HG02798 (cell line): ENCODE measurements around the gene CECR2.

Experiments used
- ATAC-seq: cut with Tn5 transposase; IDR thresholded peaks from one replicate; pipeline ENCODE4 v1.9.1; 2021; ENCODE audit warnings: mild to moderate bottlenecking; ENCODE audit not compliant: unreplicated experiment, poor library complexity

CECR2 gene

DNA sequence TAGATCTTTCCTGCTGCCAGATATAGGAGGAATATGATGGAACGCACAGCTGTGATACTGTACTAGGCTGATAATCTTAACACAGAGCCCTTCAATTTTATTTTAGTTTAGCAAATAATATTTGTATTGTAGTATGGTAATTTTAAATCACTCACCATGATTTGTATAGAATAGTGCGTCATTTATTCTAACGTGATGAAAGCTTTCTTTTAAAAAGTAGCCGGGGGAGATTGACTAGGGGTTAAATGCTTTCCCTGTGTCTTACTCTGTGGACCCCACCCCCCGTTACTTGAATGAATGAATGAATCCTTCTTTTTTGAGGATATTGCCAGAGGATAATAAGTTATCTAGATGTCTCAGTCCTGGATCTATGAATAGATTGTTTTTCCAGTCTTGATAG is 72.1 kb downstream of the CECR2 start:
- ATAC-seq: no peak

DNA sequence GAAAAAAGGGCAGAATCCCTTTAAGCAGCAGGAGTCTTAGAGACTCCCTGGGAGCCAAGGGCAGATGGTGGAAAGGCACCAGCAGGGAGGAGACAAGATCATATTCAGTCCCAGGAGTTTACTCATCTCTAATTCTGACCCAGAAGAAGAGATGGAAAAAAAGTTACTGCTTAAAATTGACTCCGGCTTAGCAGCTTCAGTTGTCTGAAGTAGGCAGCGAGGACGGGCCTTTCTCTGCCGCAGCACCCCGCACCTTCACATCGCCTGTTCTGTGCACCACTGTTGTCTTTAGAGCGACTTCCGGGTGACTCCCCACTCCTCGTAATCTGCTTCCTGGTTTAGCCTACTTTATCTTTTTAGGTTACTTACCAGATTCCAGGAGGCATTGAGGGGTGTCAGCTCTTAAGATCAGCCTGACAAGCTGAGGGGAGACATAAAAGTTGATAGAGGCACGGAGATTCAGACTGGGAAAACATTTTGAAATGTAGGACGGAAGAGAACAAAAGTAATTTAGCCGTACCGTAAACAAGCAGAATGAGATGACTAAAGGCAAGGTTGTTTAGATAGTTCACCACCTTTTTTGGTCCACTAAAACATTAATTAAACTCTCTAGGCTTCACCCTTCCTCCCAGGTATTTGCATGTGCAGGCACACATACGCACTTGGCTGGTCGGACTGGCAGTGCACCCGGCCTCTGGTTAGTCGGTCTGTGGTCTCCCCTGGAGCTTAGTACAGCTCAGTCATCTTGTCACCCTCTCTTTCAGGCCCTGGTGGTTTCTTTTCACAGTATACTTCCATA is 74.3 kb downstream of the CECR2 start:
- no peak for ATAC-seq

DNA sequence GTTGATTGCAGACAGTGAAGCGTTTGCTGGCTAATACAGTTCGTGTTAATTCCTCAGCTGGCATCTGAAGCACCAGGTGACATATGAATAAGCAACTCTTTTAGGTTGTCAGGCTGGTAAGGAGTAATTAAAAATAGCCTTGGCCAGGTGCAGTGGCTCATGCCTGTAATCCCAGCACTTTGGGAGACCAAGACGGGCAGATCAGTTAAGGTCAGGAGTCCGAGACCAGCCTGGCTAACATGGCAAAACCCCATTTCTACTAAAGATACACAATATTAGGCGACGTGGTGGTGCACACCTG is 74.9 kb downstream of the CECR2 start:
- ATAC-seq: no peak

DNA sequence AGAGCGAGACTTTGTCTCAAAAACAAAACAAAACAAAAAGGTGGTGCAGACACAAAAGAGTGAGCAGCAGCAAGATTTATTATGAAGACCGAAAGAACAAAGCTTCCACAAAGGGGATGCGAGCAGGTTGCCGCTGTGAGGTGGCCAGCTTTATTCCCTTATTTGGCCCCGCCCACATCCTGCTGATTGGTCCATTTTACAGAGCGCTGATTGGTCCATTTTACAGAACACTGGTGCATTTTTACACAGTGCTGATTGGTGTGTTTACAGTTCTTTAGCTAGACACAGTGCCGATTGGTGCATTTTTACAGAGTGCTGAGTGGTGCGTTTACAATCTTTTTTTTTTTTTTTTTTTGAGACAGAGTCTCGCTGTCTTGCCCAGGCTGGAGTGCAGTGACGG is 77.4 kb downstream of the CECR2 start:
- ATAC-seq: no peak

DNA sequence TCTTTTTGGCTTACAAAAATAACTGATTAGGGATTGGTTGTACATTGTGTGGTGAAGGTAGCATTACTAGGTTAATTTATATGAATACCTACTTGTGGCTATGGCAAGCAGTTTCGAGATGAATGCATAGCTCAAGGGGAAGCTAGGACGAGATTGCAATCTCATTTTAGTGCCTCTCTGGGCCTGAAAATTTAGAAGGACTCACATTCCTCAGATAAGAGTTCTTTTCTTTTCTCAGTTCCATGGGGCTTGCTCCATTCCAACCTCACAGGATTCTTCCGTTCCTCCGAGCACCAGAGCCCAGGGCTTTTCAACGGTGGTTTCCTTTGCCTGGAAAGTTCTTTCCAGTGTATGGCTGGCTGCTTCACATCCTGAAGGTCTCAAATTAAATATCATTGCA is 82.1 kb downstream of the CECR2 start:
- ATAC-seq: no peak

DNA sequence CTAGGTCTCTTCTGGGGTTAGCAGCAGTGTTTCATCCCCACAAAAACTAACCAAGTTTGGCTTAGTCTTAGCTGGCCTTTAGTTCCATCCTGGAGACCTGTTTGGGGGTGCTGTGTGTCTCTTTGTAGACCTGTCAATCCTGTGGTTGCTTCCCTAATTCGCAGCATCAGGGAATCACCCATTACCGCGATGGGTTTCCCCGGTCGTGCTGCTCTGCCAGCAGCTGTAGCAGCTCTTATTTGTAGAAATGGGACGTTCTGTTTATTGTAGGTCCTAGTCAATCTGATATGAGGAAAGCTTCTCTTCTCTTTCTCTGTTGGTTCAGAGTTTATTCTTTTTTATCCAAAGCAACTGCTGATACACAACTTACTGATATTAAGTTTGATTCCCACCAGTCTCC is 91.6 kb downstream of the CECR2 start:
- ATAC-seq: no peak

DNA sequence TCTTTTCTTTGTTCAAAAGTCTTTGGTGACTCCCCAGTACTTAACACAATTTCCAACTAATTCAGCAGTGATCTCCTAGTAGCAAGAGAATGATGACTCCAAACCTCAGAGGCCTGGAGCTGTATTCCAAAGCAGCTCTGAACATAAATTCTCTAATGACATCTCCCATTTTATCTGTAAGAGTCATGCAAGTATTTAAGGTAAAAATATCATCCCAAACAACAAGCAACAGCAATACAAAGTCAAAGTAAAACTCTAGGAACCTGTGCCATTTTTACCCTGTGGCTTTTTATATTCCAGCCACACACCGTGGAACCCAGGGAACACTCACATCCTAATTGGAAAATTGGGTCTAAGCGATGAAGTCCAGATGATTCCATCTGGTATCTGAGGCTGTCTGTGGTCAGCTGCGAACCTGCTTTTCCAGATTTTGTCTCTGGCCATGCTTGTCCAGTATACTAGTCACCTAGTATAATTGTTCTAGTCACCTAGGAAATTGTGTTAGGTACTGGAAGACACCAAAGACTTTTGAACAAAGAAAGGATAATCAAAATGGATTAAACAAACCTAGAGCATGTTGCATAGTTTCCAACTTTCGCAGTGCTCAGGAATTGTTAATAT is 101.7 kb downstream of the CECR2 start:
- ATAC-seq: no peak

DNA sequence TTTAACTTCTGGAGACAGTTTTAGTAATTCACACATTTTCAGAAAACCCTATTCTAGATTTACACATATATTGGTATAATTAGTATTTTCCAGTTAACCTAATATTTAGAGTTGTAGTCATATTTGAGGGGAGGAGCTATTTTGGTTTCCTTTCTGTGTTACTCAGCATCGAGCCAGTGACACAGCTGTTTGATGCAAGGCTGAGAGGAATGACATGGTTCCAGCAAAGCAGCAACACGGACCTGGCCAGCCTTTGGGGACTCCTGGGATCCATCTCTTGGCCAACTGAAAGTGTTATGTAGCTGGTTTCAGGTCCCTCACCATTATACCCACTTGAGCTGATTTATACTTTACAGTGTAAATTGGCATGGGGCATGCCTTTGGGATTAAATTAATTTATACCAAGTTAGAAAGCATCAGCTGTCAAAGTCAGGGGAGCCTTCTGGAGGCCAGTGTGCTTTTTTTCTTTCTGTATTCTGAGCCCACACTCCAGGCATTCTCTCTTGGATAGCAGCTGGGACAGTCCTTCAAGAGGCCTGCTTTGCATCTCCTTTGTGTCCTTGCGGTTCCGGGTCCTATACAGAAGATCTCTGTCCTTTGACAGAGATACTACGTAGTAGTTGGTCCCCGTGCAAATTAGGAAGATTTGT is 102.8 kb downstream of the CECR2 start:
- ATAC-seq: no peak

DNA sequence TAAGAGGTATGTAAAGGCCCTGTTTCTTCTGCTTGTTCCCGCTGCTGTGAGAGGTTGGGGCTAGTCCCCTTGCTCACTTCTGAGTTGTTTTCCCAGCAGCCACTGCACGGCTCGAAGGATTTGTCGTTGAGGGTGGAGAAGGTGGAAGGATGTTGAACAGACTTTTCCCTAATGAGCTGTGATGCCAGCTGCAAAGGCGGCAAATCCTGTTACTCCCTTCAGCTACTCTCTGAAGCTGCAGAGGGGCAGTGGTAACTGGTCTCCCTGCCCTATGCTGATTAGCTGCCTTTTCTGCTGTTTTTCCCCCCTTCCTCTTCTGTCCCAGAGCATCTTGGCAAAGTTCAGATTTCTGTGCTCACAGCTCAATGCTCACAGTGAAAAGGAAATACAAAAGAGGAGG is 103.7 kb downstream of the CECR2 start:
- ATAC-seq: no peak

DNA sequence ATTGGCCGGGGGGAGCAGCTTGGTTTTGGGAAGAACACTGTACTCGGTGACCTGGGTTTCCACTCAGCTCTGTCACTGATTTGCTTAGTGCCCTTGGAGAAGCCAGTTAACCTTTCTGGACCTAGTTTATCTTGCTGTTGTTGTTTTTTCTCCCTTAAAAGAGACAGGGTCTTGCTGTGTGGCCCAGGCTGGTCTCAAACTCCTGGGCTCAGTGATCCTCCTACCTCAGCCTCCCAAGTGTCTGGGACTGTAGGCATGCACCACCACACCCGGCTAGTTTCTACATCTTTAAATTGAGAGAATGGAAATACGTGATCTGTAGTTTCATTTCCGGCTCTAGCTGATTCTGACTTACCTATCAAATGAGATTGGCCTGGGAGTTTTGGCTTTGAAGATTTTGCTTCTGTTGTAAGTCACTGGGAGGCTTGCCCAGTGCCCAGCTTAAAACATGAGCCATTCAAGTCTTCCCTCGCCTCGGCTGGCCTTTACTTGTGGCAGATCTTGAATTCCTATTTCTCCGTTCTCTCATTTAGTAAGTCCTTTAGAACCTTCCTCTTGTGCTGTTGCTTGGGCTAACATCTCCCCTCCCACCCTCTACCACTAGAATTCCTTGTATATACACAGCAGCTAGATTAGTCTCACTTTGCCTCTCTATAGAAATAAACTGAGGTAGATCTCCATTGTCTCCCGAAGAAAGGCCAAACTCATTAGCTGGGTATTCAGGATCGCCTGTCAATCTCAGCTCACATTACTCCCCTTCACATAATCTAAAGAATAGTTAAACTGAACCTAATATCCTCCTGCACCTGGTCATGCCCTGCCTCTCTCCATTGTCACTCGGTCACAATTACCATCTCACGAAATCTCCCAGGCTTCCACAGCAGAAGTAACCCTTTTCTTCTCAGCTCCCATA is 106.3 kb downstream of the CECR2 start:
- ATAC-seq: no peak

DNA sequence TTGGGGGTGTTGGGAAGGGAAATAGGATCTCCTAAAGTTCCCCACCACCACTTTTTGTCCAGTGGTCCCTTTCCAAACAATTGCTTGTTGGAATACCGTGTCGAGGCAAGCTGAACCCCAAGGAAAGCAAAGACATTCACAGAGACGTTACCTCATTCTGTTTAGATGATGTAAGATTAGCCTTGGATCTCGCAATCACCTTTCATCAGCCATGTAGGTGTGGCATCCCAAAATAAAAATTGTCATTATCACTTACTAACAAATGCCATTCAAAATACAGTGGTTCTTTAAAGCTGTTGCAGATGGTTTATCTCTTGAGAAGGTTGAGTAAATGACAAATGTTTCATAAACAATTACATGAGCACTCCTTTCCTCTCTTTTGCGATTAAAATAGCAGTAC is 107.6 kb downstream of the CECR2 start:
- ATAC-seq: no peak

DNA sequence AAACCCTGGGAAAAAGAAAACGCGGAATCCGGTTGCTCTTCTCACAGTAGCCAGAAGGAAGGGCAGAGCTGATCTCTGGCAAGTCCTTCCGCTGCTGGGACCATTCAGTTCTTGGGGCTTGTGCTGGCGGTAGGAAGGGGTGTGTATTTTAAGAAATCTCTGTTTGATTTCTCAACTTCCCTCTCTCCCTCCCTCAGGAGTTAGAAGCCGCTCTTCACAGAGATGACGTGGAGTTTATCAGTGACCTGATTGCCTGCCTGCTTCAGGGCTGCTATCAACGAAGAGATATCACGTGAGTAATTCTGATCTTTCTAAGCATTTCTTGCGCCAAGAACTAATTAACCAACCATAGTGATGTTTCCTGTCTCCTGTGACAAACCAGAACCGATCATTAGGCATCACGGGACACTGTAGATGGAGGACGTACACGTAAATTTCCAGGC is 108.2 kb downstream of the CECR2 start:
- no peak for ATAC-seq

DNA sequence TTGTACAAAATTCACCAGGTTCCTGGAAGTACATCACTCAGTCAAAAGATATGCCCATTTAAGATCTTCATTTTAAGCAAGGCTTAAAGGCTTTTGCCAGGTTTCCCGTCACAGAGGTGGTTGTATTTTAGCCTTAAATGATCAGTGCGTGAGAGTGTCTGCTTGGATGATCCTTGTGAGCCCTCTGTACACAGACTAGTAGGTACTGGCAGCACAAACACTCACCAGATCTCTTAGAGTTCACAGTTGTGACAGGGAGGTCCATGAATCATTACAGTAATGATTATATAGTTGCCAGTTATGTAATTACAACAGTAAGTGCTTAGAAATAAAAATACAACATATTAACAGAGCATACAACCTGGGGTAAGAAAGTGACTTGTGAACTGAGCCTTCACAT is 109.9 kb downstream of the CECR2 start:
- ATAC-seq: no peak

DNA sequence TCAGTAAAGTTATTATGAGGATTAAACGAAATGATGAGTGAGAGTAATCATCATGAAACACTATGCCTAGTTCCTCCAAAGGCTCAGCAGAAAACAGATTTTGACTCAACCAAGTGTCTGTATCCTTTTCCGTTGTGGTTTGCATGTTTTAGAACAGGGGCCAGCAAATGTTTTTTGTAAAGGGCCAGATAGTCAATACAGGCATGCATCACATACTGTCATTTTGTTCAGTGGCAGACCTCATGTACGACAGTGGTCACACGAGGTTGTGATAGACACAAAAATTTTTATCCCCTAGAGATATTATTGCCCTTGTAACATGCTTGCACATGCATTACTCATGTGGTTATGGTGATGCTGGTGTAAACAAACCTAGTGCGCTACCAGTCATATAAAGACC is 112.2 kb downstream of the CECR2 start:
- ATAC-seq: no peak

DNA sequence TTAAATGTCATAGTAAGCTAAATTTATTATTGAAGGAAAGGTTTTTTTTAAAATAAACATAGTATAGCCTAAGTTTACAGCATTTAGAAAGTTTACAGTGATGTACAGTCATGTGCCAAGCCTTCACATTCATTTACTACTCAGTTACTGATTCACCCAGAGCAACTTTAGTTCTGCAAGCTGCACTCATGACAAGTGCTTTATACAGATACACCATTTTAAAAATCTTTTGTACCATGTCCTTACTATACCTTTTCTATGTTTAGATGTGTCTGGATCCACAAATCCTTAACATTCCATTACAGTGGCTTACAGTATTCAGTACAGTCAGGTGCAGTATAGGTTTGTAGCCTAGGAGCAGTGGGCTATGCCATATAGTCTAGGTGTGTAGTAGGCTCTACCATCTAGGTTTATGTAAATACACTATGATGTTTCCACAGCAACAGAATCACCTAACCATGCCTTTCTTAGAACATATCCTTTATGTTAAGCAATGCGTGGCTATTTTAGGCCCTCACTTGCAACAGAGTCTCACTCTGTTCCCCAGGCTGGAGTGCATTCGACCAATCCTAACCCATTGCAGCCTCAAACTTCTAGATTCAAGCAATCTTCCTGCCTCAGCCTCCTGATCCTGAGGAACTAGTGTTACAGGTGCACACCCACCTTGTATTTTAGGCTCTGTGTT is 114.6 kb downstream of the CECR2 start:
- no peak for ATAC-seq

DNA sequence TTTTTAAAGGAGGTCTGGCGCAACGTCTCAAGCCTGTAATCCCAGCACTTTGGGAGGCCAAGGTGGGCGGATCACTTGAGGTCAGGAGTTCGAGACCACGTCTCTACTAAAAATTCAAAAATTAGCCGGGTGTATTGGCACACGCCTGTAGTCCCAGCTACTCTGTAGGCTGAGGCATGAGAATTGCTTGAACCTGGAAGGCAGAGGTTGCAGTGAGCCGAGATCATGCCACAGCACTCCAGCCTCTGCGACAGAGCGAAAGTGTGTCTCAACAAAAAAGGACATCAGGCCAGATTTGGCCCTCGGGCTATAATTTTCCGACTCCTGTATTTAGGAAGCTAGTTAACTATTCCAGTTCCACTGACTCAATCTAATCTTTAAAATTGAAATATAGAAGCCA is 115.3 kb downstream of the CECR2 start:
- no peak for ATAC-seq

DNA sequence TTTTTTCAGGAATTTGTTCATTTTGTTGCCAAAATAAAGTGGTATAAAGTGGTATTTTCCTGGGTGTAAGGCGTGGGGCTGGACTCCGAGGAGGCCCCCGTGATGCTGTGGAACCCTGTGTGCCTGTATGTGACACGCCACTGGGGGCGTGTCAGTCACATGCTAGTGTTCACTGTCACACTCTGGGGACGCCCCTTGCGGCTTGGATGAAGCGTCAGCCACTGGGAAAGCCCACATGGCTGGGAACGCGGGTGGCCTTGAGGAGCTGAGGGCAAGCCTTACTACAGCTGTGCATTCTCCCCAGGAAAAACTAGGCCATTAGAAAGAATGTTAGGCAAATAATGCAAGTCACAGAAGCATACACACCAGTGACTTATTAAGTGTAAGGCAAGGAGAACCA is 117.1 kb downstream of the CECR2 start:
- ATAC-seq: no peak

DNA sequence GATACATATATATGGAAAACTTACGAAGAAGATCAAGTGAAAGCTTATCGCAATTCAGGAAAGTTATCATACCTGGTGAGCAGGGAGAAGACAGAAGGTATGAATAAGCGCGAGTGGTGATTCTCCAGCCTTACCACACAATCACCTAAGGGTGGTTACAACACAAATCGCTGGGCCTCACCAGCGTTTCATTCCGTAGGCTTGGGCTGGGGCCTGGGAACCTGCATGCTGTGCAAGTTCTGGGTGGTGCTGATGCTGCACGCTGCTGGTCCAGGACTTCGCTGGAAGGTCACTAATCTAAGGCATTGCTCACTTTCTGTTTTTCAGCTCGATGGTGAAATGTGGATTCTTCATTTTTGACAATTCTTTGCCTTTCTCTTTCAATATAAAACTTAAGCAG is 117.5 kb downstream of the CECR2 start:
- no peak for ATAC-seq

DNA sequence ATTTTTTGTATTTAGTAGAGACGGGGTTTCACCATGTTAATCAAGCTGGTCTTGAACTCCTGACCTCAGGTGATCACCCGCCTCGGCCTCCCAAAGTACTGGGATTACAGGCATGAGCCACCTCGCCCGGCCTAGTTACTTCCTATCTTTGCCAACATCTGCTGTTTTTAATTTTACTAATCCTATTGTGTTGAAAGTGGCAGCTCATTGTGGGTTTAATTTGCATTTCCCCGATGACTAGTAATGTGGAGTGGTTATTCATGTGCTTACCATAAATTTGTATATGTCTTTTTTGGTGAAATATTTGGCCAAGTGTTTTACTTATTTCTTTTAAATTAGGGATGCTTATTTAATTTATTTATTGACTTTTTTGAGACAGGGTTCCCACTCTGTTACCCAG is 119.8 kb downstream of the CECR2 start:
- ATAC-seq: no peak

DNA sequence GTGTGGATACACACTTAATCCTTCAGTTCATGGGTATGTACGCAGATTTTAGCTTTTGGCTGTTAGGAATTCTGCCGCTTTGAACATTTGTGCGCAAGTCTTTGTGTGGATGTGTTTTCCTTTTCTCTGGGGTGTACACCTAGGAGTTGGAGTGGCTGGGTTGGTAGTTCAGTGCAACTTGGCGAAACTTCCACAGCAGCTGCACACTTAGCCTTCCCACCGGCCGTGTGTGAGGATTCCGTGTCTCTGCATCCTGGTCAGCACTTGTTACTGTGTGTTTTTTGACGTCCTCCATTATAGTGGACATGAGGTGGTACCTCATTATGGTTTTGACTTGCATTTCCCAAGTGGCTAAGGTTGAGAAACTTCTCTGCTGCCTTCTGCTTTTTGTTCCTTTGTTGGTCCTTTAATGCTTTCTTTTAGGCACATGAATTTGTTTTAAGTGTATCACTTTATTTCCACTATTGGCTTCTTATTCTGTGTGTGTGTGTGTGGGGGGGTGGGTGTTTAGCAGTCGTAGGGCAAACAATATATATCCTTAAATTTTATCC is 121.9 kb downstream of the CECR2 start:
- ATAC-seq: no peak
